Measurements from ENCODE around the gene COL4A2.

Gene COL4A2

DNA sequence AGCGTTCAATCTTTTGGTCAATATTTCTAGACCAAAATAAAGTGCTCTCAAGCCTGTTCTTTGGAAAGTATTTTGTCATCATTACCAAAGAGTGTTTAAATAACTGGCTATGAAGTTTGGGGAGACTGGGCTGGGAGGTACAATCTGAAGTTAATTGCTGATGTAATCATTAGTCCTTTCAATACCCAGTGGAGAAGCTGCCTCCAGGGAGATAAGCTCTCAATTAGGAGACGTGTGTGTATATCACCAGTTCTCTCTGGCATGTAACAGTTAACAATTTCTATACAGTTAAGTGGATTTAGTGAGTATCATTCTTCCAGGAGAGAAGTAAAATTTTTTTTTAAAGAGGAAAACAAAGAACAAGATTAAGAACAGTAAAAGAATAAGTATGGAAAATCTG is 1.5 kb upstream of the COL4A2 start:
- Histone ChIP-seq H3K9me3 (no peaks in the 10 kb centered on the region), H3K27me3 (peaks cover 100% of the 10 kb centered on the region), H3K4me1 (ENCODE audit: control insufficient read depth in 1 of 2, insufficient read depth in 1 of 2, low read depth in 1 of 2, low read length in 1 of 2) (no peaks in the 10 kb centered on the region), H3K4me3 (ENCODE audit: low read depth in 1 of 2, low read length in 1 of 2) (no peak overlapping the region), H3K27ac (no peak overlapping the region), H3K36me3 (no peaks in the 10 kb centered on the region)
- TF ChIP-seq, protein P1, sequence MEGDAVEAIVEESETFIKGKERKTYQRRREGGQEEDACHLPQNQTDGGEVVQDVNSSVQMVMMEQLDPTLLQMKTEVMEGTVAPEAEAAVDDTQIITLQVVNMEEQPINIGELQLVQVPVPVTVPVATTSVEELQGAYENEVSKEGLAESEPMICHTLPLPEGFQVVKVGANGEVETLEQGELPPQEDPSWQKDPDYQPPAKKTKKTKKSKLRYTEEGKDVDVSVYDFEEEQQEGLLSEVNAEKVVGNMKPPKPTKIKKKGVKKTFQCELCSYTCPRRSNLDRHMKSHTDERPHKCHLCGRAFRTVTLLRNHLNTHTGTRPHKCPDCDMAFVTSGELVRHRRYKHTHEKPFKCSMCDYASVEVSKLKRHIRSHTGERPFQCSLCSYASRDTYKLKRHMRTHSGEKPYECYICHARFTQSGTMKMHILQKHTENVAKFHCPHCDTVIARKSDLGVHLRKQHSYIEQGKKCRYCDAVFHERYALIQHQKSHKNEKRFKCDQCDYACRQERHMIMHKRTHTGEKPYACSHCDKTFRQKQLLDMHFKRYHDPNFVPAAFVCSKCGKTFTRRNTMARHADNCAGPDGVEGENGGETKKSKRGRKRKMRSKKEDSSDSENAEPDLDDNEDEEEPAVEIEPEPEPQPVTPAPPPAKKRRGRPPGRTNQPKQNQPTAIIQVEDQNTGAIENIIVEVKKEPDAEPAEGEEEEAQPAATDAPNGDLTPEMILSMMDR (IDR thresholded peaks at IDR 0.05) = no peak

DNA sequence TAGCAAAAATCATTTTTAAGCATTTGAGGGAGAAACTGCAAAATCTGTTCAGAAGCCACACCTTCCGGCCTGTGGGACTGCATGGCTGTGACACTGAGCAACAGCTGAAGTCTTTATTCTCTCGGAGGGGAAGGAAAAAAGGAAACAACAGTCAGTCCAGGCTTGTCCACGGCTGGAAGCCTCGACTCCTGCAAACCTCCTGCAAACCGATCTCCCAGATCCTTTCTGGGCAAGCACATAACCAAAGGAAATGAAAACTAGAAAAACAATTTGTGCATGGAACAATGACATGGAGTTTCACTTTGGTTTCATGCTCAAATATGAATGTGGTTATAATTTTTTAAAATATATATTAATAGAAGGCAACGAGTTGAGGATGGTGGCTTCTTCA is 1.1 kb upstream of the COL4A2 start:
- H3K4me1 ChIP-seq (ENCODE audit: control insufficient read depth in 1 of 2, insufficient read depth in 1 of 2, low read depth in 1 of 2, low read length in 1 of 2) = no peaks in the 10 kb centered on the region
- TF ChIP-seq, protein P1 (IDR thresholded peaks at IDR 0.05) = no peak
- H3K27ac ChIP-seq = no peak overlapping the region
- H3K4me3 ChIP-seq (ENCODE audit: low read depth in 1 of 2, low read length in 1 of 2) = no peak overlapping the region
- peaks cover 100% of the 10 kb centered on the region for H3K27me3 ChIP-seq
- H3K9me3 ChIP-seq = no peaks in the 10 kb centered on the region
- H3K36me3 ChIP-seq = no peaks in the 10 kb centered on the region

DNA sequence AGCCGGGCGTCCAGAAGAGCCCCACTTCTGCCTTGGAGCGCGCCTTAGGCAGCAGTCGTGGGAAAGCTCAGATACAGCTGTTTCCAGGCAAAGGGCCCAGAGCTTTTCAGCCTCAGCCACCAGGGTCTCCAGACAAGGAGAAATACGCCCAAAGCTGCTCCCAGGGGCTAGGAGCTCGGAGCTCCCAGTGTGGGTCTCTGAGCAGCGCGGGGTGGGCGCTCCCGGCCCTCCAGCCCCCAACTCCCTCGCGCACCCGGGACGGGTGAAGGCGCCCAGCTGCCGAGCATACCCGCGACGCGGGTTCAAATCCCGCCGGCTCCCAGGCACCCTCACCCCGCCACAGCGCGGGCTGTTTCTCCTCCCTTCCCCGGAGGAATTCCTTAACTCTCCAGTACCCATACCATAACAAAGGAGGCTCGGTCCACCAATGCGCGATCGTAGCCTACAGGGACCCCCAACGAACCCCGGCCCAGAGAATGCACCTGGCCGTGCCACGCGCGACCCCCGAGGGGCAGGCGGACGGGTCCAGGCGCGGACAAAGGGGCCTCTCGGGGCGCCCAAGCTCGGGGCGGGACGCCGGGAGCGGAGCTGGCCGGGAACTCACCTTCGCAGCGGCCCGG is 634 bp upstream of the COL4A2 start:
- no peak overlapping the region for H3K27ac ChIP-seq
- peaks cover 100% of the 10 kb centered on the region for H3K27me3 ChIP-seq
- H3K4me1 ChIP-seq (ENCODE audit: control insufficient read depth in 1 of 2, insufficient read depth in 1 of 2, low read depth in 1 of 2, low read length in 1 of 2) = no peaks in the 10 kb centered on the region

DNA sequence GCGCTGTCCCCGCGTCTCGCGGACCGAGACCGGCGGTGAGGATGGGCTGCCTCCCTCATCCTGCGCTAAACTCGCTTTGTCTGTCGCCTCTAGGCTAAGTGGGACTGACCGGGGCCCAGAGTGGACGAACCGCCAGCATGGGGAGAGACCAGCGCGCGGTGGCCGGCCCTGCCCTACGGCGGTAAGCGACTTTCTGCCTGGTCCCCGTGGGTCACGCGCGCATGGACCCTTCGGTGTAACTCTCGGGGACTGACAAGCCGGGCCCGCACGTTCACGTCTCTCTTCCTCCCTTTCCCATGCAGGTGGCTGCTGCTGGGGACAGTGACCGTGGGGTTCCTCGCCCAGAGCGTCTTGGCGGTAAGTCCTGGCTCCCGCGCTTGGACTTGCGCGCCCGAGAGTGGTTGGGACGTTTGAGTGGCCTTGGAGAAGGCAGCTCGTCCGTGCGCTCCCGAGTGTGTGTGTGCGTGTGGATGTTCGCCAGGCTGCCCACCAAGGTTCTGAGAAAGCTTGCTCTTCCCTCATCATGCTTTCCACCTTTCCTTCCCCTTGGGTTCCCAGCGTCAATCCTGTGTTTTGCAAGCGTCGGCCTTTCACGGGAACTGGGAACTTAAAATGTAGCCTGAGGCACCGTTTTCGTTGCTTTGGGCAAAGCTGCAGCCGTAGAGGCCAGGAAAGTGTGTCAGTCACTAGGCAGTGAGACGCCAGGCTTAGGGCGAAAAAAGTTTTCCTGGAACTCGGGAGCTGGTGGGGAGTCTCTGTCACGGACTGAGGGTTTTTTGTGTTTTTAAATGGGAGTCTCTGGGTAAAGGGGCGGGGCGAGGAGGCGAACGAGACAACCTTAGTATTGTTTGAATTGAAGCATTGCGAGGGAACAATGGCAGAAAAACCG is 927 bp downstream of the COL4A2 start:
- TF ChIP-seq, protein P1 (IDR thresholded peaks at IDR 0.05) = no peak
- no peak overlapping the region for H3K27ac ChIP-seq
- no peaks in the 10 kb centered on the region for H3K4me1 ChIP-seq (ENCODE audit: control insufficient read depth in 1 of 2, insufficient read depth in 1 of 2, low read depth in 1 of 2, low read length in 1 of 2)
- no peaks in the 10 kb centered on the region for H3K36me3 ChIP-seq
- no peak overlapping the region for H3K4me3 ChIP-seq (ENCODE audit: low read depth in 1 of 2, low read length in 1 of 2)
- no peaks in the 10 kb centered on the region for H3K9me3 ChIP-seq
- H3K27me3 ChIP-seq = peaks cover 100% of the 10 kb centered on the region

More for the DNA sequence above, 634 bp upstream of the COL4A2 start:
- Histone ChIP-seq H3K9me3 (no peaks in the 10 kb centered on the region), H3K36me3 (no peaks in the 10 kb centered on the region), H3K4me3 (ENCODE audit: low read depth in 1 of 2, low read length in 1 of 2) (no peak overlapping the region)
- TF ChIP-seq, protein P1 (IDR thresholded peaks at IDR 0.05) = no peak

DNA sequence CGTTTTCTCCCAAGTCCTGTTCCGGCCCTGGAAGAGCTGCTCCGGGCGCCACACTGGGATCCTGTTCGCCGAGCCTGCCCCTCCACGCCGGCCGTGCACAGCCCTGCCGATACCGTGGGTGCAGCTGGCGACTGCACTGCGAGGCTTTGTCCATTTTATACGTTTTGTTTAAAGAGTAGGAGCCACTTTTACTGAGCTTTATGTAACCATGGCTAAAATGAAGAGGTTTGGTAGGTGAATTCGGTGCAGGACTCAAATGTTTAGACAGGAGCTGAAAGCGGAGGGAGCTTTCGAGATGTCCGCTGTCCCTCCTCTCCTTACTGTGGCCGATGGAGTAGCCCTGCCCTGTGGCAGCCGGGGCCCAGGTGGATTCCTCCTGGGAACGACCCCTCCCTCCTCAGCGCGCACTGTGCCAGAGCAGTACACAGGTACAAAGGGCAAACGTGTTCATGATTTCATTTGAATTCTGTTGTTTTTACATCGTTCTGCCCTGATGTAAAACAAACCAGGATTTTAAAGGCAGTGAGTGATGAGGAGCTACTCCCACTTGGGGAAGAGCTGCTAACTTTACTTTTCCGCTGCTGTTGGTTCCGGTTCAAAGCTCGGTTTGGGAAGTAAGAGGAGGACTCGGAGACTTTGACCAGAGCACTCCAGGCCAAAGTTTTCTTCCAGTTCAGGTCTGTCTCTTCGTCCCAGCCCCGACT is 1.7 kb downstream of the COL4A2 start:
- TF ChIP-seq, protein P1 (IDR thresholded peaks at IDR 0.05) = no peak
- Histone ChIP-seq H3K9me3 (no peaks in the 10 kb centered on the region), H3K4me3 (ENCODE audit: low read depth in 1 of 2, low read length in 1 of 2) (no peak overlapping the region), H3K27ac (no peak overlapping the region), H3K27me3 (peaks cover 96% of the 10 kb centered on the region), H3K4me1 (ENCODE audit: control insufficient read depth in 1 of 2, insufficient read depth in 1 of 2, low read depth in 1 of 2, low read length in 1 of 2) (no peaks in the 10 kb centered on the region), H3K36me3 (no peaks in the 10 kb centered on the region)

Measured in neutrophil (primary cell).